Measurements from ENCODE around the gene ANKRD28.

DNA sequence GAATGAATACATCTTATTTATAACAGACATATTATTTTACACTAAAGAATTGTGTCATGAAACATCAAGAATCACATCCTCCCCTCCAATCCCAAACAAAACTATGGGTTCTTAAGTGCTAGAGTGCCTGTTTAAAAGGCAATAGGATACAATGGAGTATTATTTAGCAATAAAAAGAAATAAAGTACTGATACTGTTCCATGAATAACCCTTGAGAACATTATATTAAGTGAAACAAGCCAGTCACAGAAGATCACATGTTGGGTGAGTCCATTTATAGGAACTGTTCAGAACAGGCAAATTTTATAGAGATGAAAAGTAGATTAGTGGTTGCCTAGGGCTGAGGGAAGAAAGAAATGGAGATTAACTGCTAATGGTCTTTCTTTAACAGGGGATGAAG, 86.5 kb downstream of the ANKRD28 start:
- no peak for TF ChIP-seq CTCF (IDR thresholded peaks at IDR 0.05 in 4 of 5, conservative IDR thresholded peaks at IDR 0.05 in 1 of 5)
- no peak for TF ChIP-seq POLR2A (IDR thresholded peaks at IDR 0.05)

All from gastrocnemius medialis (tissue), 4 donors.